ENCODE measurements around the gene ZNF80.

ZNF80 gene

GRCh38 chr3:114214542-114215341 is 22.6 kb downstream of the ZNF80 start:
- no peak overlapping the region for H2AK5ac ChIP-seq (ENCODE audit: low read depth, low read length)
- H3K4me3 ChIP-seq (ENCODE audit: low read length in 2 of 2), result peak overlapping the region in 1 of 2 donors; percentile 34
- H2AFZ ChIP-seq (ENCODE audit: low read length), result peak overlapping the region; percentile 80
- H3K79me1 ChIP-seq (ENCODE audit: low read depth, low read length), result no peaks in the 10 kb centered on the region
- no peak overlapping the region for H3K18ac ChIP-seq (ENCODE audit: low read length)
- H2BK120ac ChIP-seq (ENCODE audit: low read depth, low read length), result no peak overlapping the region
- no peak overlapping the region for H2BK15ac ChIP-seq (ENCODE audit: low read length)
- no peak overlapping the region for H3K4ac ChIP-seq (ENCODE audit: low read length)
- no peak overlapping the region for H3K27ac ChIP-seq (replicated peaks; ENCODE audit: low read length)
- peak overlapping the region; percentile 32 for H3K4me2 ChIP-seq (ENCODE audit: insufficient read depth, low read length, poor library complexity, severe bottlenecking)
- no peaks in the 10 kb centered on the region for H3K36me3 ChIP-seq (replicated peaks in 1 of 2; ENCODE audit: control insufficient read depth in 2 of 2, insufficient read depth in 2 of 2, low read length in 2 of 2)
- no peak for DNase-seq (ENCODE audit: low spot score)
- WGBS, 2 donors (ENCODE audit: extremely low coverage in 2 of 2, insufficient read length in 2 of 2, insufficient replicate concordance in 1 of 2), result no CpG with 5 or more reads among the region's 6 CpGs
- H3K23ac ChIP-seq (ENCODE audit: low read depth, low read length, poor library complexity), result no peak overlapping the region
- H3K14ac ChIP-seq (ENCODE audit: low read length), result no peak overlapping the region
- no peaks in the 10 kb centered on the region for H3K9me3 ChIP-seq (replicated peaks in 1 of 2; ENCODE audit: control insufficient read depth in 2 of 2, insufficient read depth in 1 of 2, low read depth in 1 of 2, low read length in 2 of 2)
- no peaks in the 10 kb centered on the region for H3K27me3 ChIP-seq (ENCODE audit: control insufficient read depth in 3 of 3, insufficient read depth in 3 of 3, low read depth in 1 of 3, low read length in 3 of 3)
- no peak overlapping the region for H2BK5ac ChIP-seq (ENCODE audit: low read length)
- no peak overlapping the region for H2BK12ac ChIP-seq (ENCODE audit: low read length)
- no peak overlapping the region for H4K91ac ChIP-seq (ENCODE audit: low read depth, low read length, poor library complexity)
- H3K9ac ChIP-seq (ENCODE audit: low read depth, low read length, poor library complexity), result no peak overlapping the region
- H4K8ac ChIP-seq (ENCODE audit: low read depth, low read length), result no peak overlapping the region
- peaks cover 14 to 18% of the 10 kb centered on the region in 2 donors for H3K4me1 ChIP-seq (ENCODE audit: control insufficient read depth in 2 of 2, insufficient read depth in 1 of 2, low read depth in 1 of 2, low read length in 2 of 2)

- Histone ChIP-seq H3K4me1 (ENCODE audit: control insufficient read depth in 2 of 2, insufficient read depth in 1 of 2, low read depth in 1 of 2, low read length in 2 of 2) (peaks cover 13 to 15% of the 10 kb centered on the region in 2 donors), H2BK15ac (ENCODE audit: low read length) (no peak overlapping the region), H3K23ac (ENCODE audit: low read depth, low read length, poor library complexity) (no peak overlapping the region), H4K91ac (ENCODE audit: low read depth, low read length, poor library complexity) (no peak overlapping the region), H2BK5ac (ENCODE audit: low read length) (no peak overlapping the region), H3K4ac (ENCODE audit: low read length) (no peak overlapping the region), H3K14ac (ENCODE audit: low read length) (no peak overlapping the region), H3K9me3 (replicated peaks in 1 of 2; ENCODE audit: control insufficient read depth in 2 of 2, insufficient read depth in 1 of 2, low read depth in 1 of 2, low read length in 2 of 2) (no peaks in the 10 kb centered on the region), H3K27me3 (ENCODE audit: control insufficient read depth in 3 of 3, insufficient read depth in 3 of 3, low read depth in 1 of 3, low read length in 3 of 3) (no peaks in the 10 kb centered on the region), H3K18ac (ENCODE audit: low read length) (peak overlapping the region; percentile 20), H3K79me1 (ENCODE audit: low read depth, low read length) (no peaks in the 10 kb centered on the region), H3K27ac (replicated peaks; ENCODE audit: low read length) (no peak overlapping the region), H2BK12ac (ENCODE audit: low read length) (no peak overlapping the region), H3K4me2 (ENCODE audit: insufficient read depth, low read length, poor library complexity, severe bottlenecking) (peak overlapping the region; percentile 32), H3K9ac (ENCODE audit: low read depth, low read length, poor library complexity) (no peak overlapping the region), H3K4me3 (ENCODE audit: low read length in 2 of 2) (peak overlapping the region in 1 of 2 donors; percentile 34), H2BK120ac (ENCODE audit: low read depth, low read length) (no peak overlapping the region), H2AK5ac (ENCODE audit: low read depth, low read length) (no peak overlapping the region), H3K36me3 (replicated peaks in 1 of 2; ENCODE audit: control insufficient read depth in 2 of 2, insufficient read depth in 2 of 2, low read length in 2 of 2) (no peaks in the 10 kb centered on the region), H2AFZ (ENCODE audit: low read length) (peak overlapping the region; percentile 80), H4K8ac (ENCODE audit: low read depth, low read length) (no peak overlapping the region)
- no CpG with 5 or more reads among the region's 19 CpGs for WGBS, 2 donors (ENCODE audit: extremely low coverage in 2 of 2, insufficient read length in 2 of 2, insufficient replicate concordance in 1 of 2)
- DNase-seq (ENCODE audit: low spot score), result no peak
These were observed 23.5 kb downstream of the ZNF80 start for GRCh38 chr3:114213627-114214541.

- H2BK5ac ChIP-seq (ENCODE audit: low read length), result no peak overlapping the region
- no peak overlapping the region for H3K14ac ChIP-seq (ENCODE audit: low read length)
- no peak overlapping the region for H2BK120ac ChIP-seq (ENCODE audit: low read depth, low read length)
- H2BK12ac ChIP-seq (ENCODE audit: low read length), result no peak overlapping the region
- no peak overlapping the region for H3K4me2 ChIP-seq (ENCODE audit: insufficient read depth, low read length, poor library complexity, severe bottlenecking)
- no peak overlapping the region for H2BK15ac ChIP-seq (ENCODE audit: low read length)
- DNase-seq (ENCODE audit: low spot score), result no peak
- peaks cover 0 to 4% (median 0%) of the 10 kb centered on the region in 3 experiments for H3K27me3 ChIP-seq (ENCODE audit: control insufficient read depth in 3 of 3, insufficient read depth in 3 of 3, low read depth in 1 of 3, low read length in 3 of 3)
- H2AK5ac ChIP-seq (ENCODE audit: low read depth, low read length), result no peak overlapping the region
- H3K18ac ChIP-seq (ENCODE audit: low read length), result no peak overlapping the region
- no peak overlapping the region for H4K8ac ChIP-seq (ENCODE audit: low read depth, low read length)
- WGBS, 2 donors (ENCODE audit: extremely low coverage in 2 of 2, insufficient read length in 2 of 2, insufficient replicate concordance in 1 of 2), result no CpG with 5 or more reads among the region's 4 CpGs
- no peaks in the 10 kb centered on the region for H3K36me3 ChIP-seq (replicated peaks in 1 of 2; ENCODE audit: control insufficient read depth in 2 of 2, insufficient read depth in 2 of 2, low read length in 2 of 2)
- peak overlapping the region; percentile 80 for H2AFZ ChIP-seq (ENCODE audit: low read length)
- H4K91ac ChIP-seq (ENCODE audit: low read depth, low read length, poor library complexity), result no peak overlapping the region
- no peak overlapping the region for H3K4me3 ChIP-seq (ENCODE audit: low read length in 2 of 2)
- no peak overlapping the region for H3K27ac ChIP-seq (replicated peaks; ENCODE audit: low read length)
- H3K23ac ChIP-seq (ENCODE audit: low read depth, low read length, poor library complexity), result no peak overlapping the region
- H3K4ac ChIP-seq (ENCODE audit: low read length), result no peak overlapping the region
- no peak overlapping the region for H3K9ac ChIP-seq (ENCODE audit: low read depth, low read length, poor library complexity)
- peaks cover 12 to 15% of the 10 kb centered on the region in 2 donors for H3K4me1 ChIP-seq (ENCODE audit: control insufficient read depth in 2 of 2, insufficient read depth in 1 of 2, low read depth in 1 of 2, low read length in 2 of 2)
- no peaks in the 10 kb centered on the region for H3K9me3 ChIP-seq (replicated peaks in 1 of 2; ENCODE audit: control insufficient read depth in 2 of 2, insufficient read depth in 1 of 2, low read depth in 1 of 2, low read length in 2 of 2)
- no peaks in the 10 kb centered on the region for H3K79me1 ChIP-seq (ENCODE audit: low read depth, low read length)
These were observed 24.1 kb downstream of the ZNF80 start for GRCh38 chr3:114213292-114213626.

- DNase-seq (ENCODE audit: low spot score), result no peak
- no CpG with 5 or more reads among the region's 4 CpGs for WGBS, 2 donors (ENCODE audit: extremely low coverage in 2 of 2, insufficient read length in 2 of 2, insufficient replicate concordance in 1 of 2)
- Histone ChIP-seq H3K36me3 (replicated peaks in 1 of 2; ENCODE audit: control insufficient read depth in 2 of 2, insufficient read depth in 2 of 2, low read length in 2 of 2) (no peaks in the 10 kb centered on the region), H2AK5ac (ENCODE audit: low read depth, low read length) (no peak overlapping the region), H3K79me1 (ENCODE audit: low read depth, low read length) (no peaks in the 10 kb centered on the region), H2BK120ac (ENCODE audit: low read depth, low read length) (no peak overlapping the region), H3K4me2 (ENCODE audit: insufficient read depth, low read length, poor library complexity, severe bottlenecking) (no peak overlapping the region), H2BK5ac (ENCODE audit: low read length) (no peak overlapping the region), H2BK12ac (ENCODE audit: low read length) (no peak overlapping the region), H3K9ac (ENCODE audit: low read depth, low read length, poor library complexity) (no peak overlapping the region), H3K4me1 (ENCODE audit: control insufficient read depth in 2 of 2, insufficient read depth in 1 of 2, low read depth in 1 of 2, low read length in 2 of 2) (peaks cover 12 to 15% of the 10 kb centered on the region in 2 donors), H3K9me3 (replicated peaks in 1 of 2; ENCODE audit: control insufficient read depth in 2 of 2, insufficient read depth in 1 of 2, low read depth in 1 of 2, low read length in 2 of 2) (no peaks in the 10 kb centered on the region), H3K4ac (ENCODE audit: low read length) (no peak overlapping the region), H4K8ac (ENCODE audit: low read depth, low read length) (no peak overlapping the region), H3K27ac (replicated peaks; ENCODE audit: low read length) (no peak overlapping the region), H3K14ac (ENCODE audit: low read length) (no peak overlapping the region), H2BK15ac (ENCODE audit: low read length) (no peak overlapping the region), H3K27me3 (ENCODE audit: control insufficient read depth in 3 of 3, insufficient read depth in 3 of 3, low read depth in 1 of 3, low read length in 3 of 3) (peaks cover 0 to 4% (median 0%) of the 10 kb centered on the region in 3 experiments), H2AFZ (ENCODE audit: low read length) (no peak overlapping the region), H3K23ac (ENCODE audit: low read depth, low read length, poor library complexity) (no peak overlapping the region), H4K91ac (ENCODE audit: low read depth, low read length, poor library complexity) (no peak overlapping the region), H3K4me3 (ENCODE audit: low read length in 2 of 2) (no peak overlapping the region), H3K18ac (ENCODE audit: low read length) (no peak overlapping the region)
These were observed 24.7 kb downstream of the ZNF80 start for GRCh38 chr3:114212646-114213045.

Measured in neuronal stem cell (in vitro differentiated cells).